Ovary (tissue), 9 donors: ENCODE results near the gene NALF2. TPM values are rescaled to one million over a fixed set of nuclear protein-coding genes. Genes with fewer than 3 reads are reported as not detected.

Experiments
- DNase-seq, 5 donors: peaks; one replicate each; pipeline ENCODE4 v3.0.0-alpha.2; 2019 to 2020
- H3K27ac ChIP-seq, 2 donors: fragments of 200-600 bp; one replicate each; pipeline versions ENCODE4 v1.5.1 to v1.8.0; 2019 to 2022
- H3K27me3 ChIP-seq: fragments of 200-600 bp; one replicate; pipeline ENCODE4 v1.8.0; 2022
- H3K36me3 ChIP-seq: fragments of 200-600 bp; sonication (generic); one replicate; pipeline ENCODE4 v1.5.1; 2019
- H3K4me1 ChIP-seq: one replicate; pipeline ENCODE4 v1.8.1; 2013; ENCODE audit warnings: mild to moderate bottlenecking, moderate library complexity; ENCODE audit not compliant: insufficient read depth
- H3K4me3 ChIP-seq: fragments of 200-600 bp; sonication (generic); one replicate; pipeline ENCODE4 v1.5.1; 2017
- H3K9me3 ChIP-seq, 2 donors: fragments of 200-600 bp in 1 of 2; sonication (generic) in 1 of 2; one replicate each; pipeline versions ENCODE4 v1.5.1 to v1.8.1; 2013 to 2019; ENCODE audit warnings: mild to moderate bottlenecking in 1 of 2, moderate library complexity in 1 of 2
- CTCF ChIP-seq, 3 donors: fragments of 450-650 bp in 2 of 3; fragments of 200-600 bp in 1 of 3; IDR thresholded peaks; one replicate each; pipeline versions ENCODE4 v1.5.1 to v1.8.0; 2016 to 2022; ENCODE audit warnings: antibody characterized with exemption in 3 of 3, mild to moderate bottlenecking in 1 of 3
- EP300 ChIP-seq: sonication (generic); formaldehyde crosslinking; IDR thresholded peaks from one replicate; pipeline ENCODE4 v1.6.1; 2017; ENCODE audit warnings: antibody characterized with exemption
- POLR2A ChIP-seq: fragments of 450-650 bp; IDR thresholded peaks from one replicate; pipeline ENCODE4 v1.6.1; 2017; ENCODE audit warnings: antibody characterized with exemption, mild to moderate bottlenecking, moderate library complexity
- WGBS, 3 donors: extraction: QIAGEN DNeasy Blood & Tissue Kit in 1 of 3; methylation state at CpG; one replicate each; pipeline versions ENCODE4 v1.1.5 to v1.1.7; 2013 to 2017; 5-methylcytosine and 5-hydroxymethylcytosine counted together
- intact Hi-C, 4 donors: fragments of 100-400 bp; cut with DNase I; formaldehyde crosslinking; loops; one replicate each; pipeline versions ENCODE4 v1.11.0 to v1.15.1; 2022 to 2023
- polyA plus RNA-seq, 2 donors: library from polyadenylated mRNA; stranded (reverse); fragments of 200-250 nt in 1 of 2; fragments of 350-450 nt in 1 of 2; fragmentation: Illumina TruSeq in 1 of 2; extraction: RNeasy Lipid Tissue Mini Kit (QIAGEN cat#74804) in 1 of 2; gene quantifications; one replicate each; pipeline ENCODE4 v1.2.3, GENCODE V29; 2013 to 2014
- total RNA-seq, 7 donors: library from RNA; depleted of rRNA in 2 of 7; stranded (reverse); fragments of >200 nt in 2 of 7; fragmentation: NEBNext Ultra II Directional in 3 of 7; extraction: Animal tissue kit (Norgen Biotek cat#: 25700) in 3 of 7; gene quantifications; one replicate each; pipeline versions ENCODE4 v1.1.0 to v1.2.4, GENCODE V29; 2016 to 2023
- donor health status: DM: no; HTN: no; CAD: no; lungs with moderate emphysema.
- donor health status: DM: no; HTN: no; CAD: no.
- donor health status: Bipolar disorder and iron deficiency.
- donor health status: DM: yes; HTN: yes; CAD: no.
- donor health status: DM: no; HTN: no; CAD: no.
- donor health status: DM: yes; HTN: yes; CAD: no.

The NALF2 gene
- total and polyA plus RNA-seq, 9 donors: 0.07 to 0.77 (median 0.37) TPM; not detected in 1

GRCh38 chrX:69489625-69490024 lies 14.5 kb upstream of the NALF2 start:
- Histone ChIP-seq H3K36me3 (no peaks in the 10 kb centered on the region), H3K4me1 (no peaks in the 10 kb centered on the region), H3K9me3 (no peaks in the 10 kb centered on the region), H3K27me3 (no peaks in the 10 kb centered on the region), H3K27ac (no peak overlapping the region), H3K4me3 (no peak overlapping the region)
- TF ChIP-seq POLR2A (no peak), CTCF (IDR thresholded peaks at IDR 0.05) (no peak), EP300 (no peak)
- intact Hi-C loops: loop anchor here in 1 of 4 donors (10.0 kb wide), 1 partner anchor 1045 kb away; no protein-coding TSS in a partner anchor
- DNase-seq: no peak

DNA sequence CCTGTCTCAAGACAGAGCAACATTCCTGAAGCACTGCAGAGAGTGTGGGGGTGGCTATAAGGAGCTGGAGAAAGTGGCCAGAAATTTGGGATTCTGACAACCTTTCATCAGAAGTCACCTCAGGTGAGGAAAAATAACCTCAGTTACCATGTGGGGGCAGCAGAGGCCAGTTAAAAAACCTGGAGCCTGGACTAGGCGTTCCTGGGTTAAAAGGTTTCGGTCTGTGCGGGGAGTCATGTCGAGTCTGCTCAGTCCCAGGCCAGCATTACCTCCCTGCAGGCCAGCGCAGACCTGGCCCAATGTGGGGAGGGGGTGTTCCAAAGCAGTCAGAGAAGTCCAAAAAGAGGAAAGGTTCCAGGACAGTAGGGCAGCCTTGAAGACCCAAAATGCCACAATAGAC lies 10.9 kb upstream of the NALF2 start:
- Histone ChIP-seq H3K27me3 (no peaks in the 10 kb centered on the region), H3K9me3 (no peaks in the 10 kb centered on the region), H3K4me3 (no peak overlapping the region), H3K4me1 (no peaks in the 10 kb centered on the region), H3K36me3 (no peaks in the 10 kb centered on the region), H3K27ac (no peak overlapping the region)
- intact Hi-C loops: loop anchor here in 1 of 4 donors (10.0 kb wide), 1 partner anchor 1042 kb away; no protein-coding TSS in a partner anchor
- WGBS, 3 donors: 17 to 36% (median 33%) methylated on average over 5 of the region's 5 CpGs
- TF ChIP-seq POLR2A (no peak), CTCF (IDR thresholded peaks at IDR 0.05) (no peak), EP300 (no peak)
- no peak for DNase-seq

DNA sequence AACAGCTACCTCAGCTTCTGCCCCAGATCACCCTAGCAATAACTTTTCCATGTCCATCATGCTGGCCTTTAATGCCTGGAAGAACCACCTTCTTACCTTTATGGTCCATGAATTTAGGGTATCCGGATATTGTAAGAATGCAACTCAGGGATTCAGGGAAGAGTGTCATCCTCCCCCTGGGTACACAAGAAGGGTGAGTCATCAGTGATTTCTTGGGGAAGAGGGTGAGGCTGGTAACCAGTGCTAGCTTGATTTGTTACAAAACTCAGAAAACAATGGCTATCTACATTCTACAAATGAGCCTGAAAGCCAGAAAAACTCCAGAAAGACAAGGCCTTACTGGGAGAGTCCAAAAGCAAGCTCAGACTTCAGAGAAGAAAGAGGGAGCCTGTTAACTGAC lies 10.4 kb upstream of the NALF2 start:
- Histone ChIP-seq H3K36me3 (no peaks in the 10 kb centered on the region), H3K9me3 (no peaks in the 10 kb centered on the region), H3K4me1 (no peaks in the 10 kb centered on the region), H3K4me3 (no peak overlapping the region), H3K27ac (no peak overlapping the region), H3K27me3 (no peaks in the 10 kb centered on the region)
- 60 to 72% (median 67%) methylated on average over 1 of the region's 1 CpG for WGBS, 3 donors
- TF ChIP-seq CTCF (IDR thresholded peaks at IDR 0.05): no peak
- no peak for TF ChIP-seq EP300
- TF ChIP-seq POLR2A: no peak
- DNase-seq: no peak
- intact Hi-C loops: loop anchor here in 1 of 4 donors (10.0 kb wide), 1 partner anchor 1041 kb away; no protein-coding TSS in a partner anchor

- no peak for DNase-seq
- no peak overlapping the region for H3K27ac ChIP-seq
- H3K4me1 ChIP-seq: no peaks in the 10 kb centered on the region
- no peaks in the 10 kb centered on the region for H3K27me3 ChIP-seq
- H3K36me3 ChIP-seq: no peaks in the 10 kb centered on the region
- intact Hi-C loops: loop anchor here in 1 of 4 donors (10.0 kb wide), 1 partner anchor 1039 kb away; no protein-coding TSS in a partner anchor
- 33 to 53% (median 34%) methylated on average over 1 of the region's 1 CpG for WGBS, 3 donors
- TF ChIP-seq CTCF (IDR thresholded peaks at IDR 0.05) (no peak), EP300 (no peak), POLR2A (no peak)
- no peaks in the 10 kb centered on the region for H3K9me3 ChIP-seq
- H3K4me3 ChIP-seq: no peak overlapping the region
These were observed 7.9 kb upstream of the NALF2 start for GRCh38 chrX:69496183-69496582.
